A549 (cell line): ENCODE data around the gene OR2H1. TPM values are rescaled to one million over a fixed set of nuclear protein-coding genes. Genes with fewer than 3 reads are reported as not detected.

Experiments used
- ATAC-seq, 2 experiments: fragments of 200-7000 bp in 1 of 2; fragments of >200 bp in 1 of 2; cut with Nextera tagmentation in 1 of 2; cut with Tn5 transposase in 1 of 2; 3 replicates each; pipeline versions ENCODE4 v1.8.0 to v1.9.1; 2018 to 2020; ENCODE audit warnings: mild to moderate bottlenecking in 1 of 2, moderate library complexity in 1 of 2
- CTCF ChIA-PET: fragments of 300-600 bp; sonication (Branson Sonifier 250); formaldehyde crosslinking; extraction: SDS; loops from one replicate; lab custom pipeline; 2021; ENCODE audit warnings: antibody characterized with exemption, inconsistent platforms; lab: Yijun Ruan, JAX
- POLR2A ChIA-PET: fragments of 350-600 bp; formaldehyde crosslinking; extraction: SDS; loops from one replicate; lab custom pipeline; 2021; ENCODE audit warnings: antibody characterized with exemption, inconsistent platforms; lab: Yijun Ruan, JAX
- DNase-seq, 2 experiments: peaks; one replicate each; pipeline versions ENCODE4 v3.0.0 to v3.0.0-alpha.2; 2011 to 2016; ENCODE audit warnings: low read depth in 1 of 2, low spot score in 1 of 2
- FAIRE-seq: peaks from 2 replicates; lab custom pipeline; 2011; peaks lifted over from hg19 to GRCh38; lab: Jason Lieb, UNC
- H3K27ac ChIP-seq, 2 experiments: fragments of >200 bp; sonication (Bioruptor Twin); formaldehyde crosslinking; 3 replicates each; pipeline ENCODE4 v1.5.1; 2016 to 2017
- H3K4me1 ChIP-seq: fragments of >200 bp; sonication (Bioruptor Twin); formaldehyde crosslinking; 3 replicates; pipeline ENCODE4 v1.6.1; 2016
- H3K4me2 ChIP-seq: fragments of >200 bp; sonication (Bioruptor Twin); formaldehyde crosslinking; 3 replicates; pipeline ENCODE4 v1.6.1; 2016
- H3K4me3 ChIP-seq: fragments of >200 bp; sonication (Bioruptor Twin); formaldehyde crosslinking; 3 replicates; pipeline ENCODE4 v1.5.1; 2016
- H3K9me3 ChIP-seq: fragments of >200 bp; sonication (Bioruptor Twin); formaldehyde crosslinking; 3 replicates; pipeline ENCODE4 v1.6.1; 2016
- CHD2 ChIP-seq: fragments of 150-350 bp; IDR thresholded peaks from 2 replicates; pipeline ENCODE4 v1.6.1; 2014; ENCODE audit warnings: low read length; ENCODE audit not compliant: partially characterized antibody
- CHD4 ChIP-seq: fragments of 200-600 bp; sonication (generic); IDR thresholded peaks from 2 replicates; pipeline ENCODE4 v1.6.1; 2016; ENCODE audit warnings: antibody characterized with exemption, mild to moderate bottlenecking, borderline replicate concordance
- EHMT2 ChIP-seq: fragments of 200-600 bp; sonication (generic); IDR thresholded peaks from 2 replicates; pipeline ENCODE4 v1.6.1; 2016; ENCODE audit warnings: antibody characterized with exemption, low read depth, mild to moderate bottlenecking, moderate library complexity
- EP300 ChIP-seq, 2 experiments: fragments of >200 bp; sonication (Bioruptor Twin); formaldehyde crosslinking; IDR thresholded peaks; 2 replicates in 1 of 2; 3 replicates in 1 of 2; pipeline ENCODE4 v1.6.1; 2016 to 2017
- ESRRA ChIP-seq: fragments of 150-350 bp; IDR thresholded peaks from 2 replicates; pipeline ENCODE4 v1.6.1; 2014; ENCODE audit warnings: mild to moderate bottlenecking, low read length, borderline replicate concordance
- FOSL2 ChIP-seq, 2 experiments: fragments of 450-650 bp in 1 of 2; fragments of >200 bp in 1 of 2; sonication (Bioruptor Twin) in 1 of 2; formaldehyde crosslinking; IDR thresholded peaks; 2 replicates each; pipeline versions ENCODE4 v1.5.0 to v1.6.1; 2016 to 2020; ENCODE audit warnings: mild to moderate bottlenecking in 1 of 2, moderate library complexity in 1 of 2
- HDAC2 ChIP-seq: fragments of 200-600 bp; sonication (generic); IDR thresholded peaks from 2 replicates; pipeline ENCODE4 v1.6.1; 2016
- HES2 ChIP-seq: fragments of >200 bp; sonication (Bioruptor Twin); formaldehyde crosslinking; IDR thresholded peaks from 2 replicates; pipeline ENCODE4 v1.6.1; 2016
- HEYL ChIP-seq: fragments of 250-450 bp; sonication (Bioruptor Pico); IDR thresholded peaks from 2 replicates; pipeline ENCODE4 v1.8.0; 2021; ENCODE audit warnings: mild to moderate bottlenecking, moderate library complexity
- HOXA7 ChIP-seq: fragments of 250-450 bp; sonication (Bioruptor Pico); IDR thresholded peaks from 2 replicates; pipeline ENCODE4 v1.5.0; 2020; ENCODE audit warnings: mild to moderate bottlenecking, moderate library complexity
- KDM5A ChIP-seq: fragments of 200-600 bp; sonication (generic); IDR thresholded peaks from 2 replicates; pipeline ENCODE4 v1.6.1; 2016; ENCODE audit warnings: antibody characterized with exemption, mild to moderate bottlenecking
- MAFK ChIP-seq: fragments of 450-650 bp; IDR thresholded peaks from 2 replicates; pipeline ENCODE4 v1.6.1; 2014; ENCODE audit not compliant: partially characterized antibody
- MYC ChIP-seq: IDR thresholded peaks from 2 replicates; pipeline ENCODE4 v1.6.1; 2012; ENCODE audit warnings: mild to moderate bottlenecking, inconsistent platforms, low read length, improper control_type of control experiment, borderline replicate concordance
- PHF8 ChIP-seq: fragments of 200-600 bp; sonication (generic); IDR thresholded peaks from 2 replicates; pipeline ENCODE4 v1.6.1; 2016; ENCODE audit warnings: low read depth, mild to moderate bottlenecking, antibody characterized with exemption, moderate library complexity, borderline replicate concordance
- RARB ChIP-seq: fragments of 250-450 bp; sonication (Bioruptor Pico); IDR thresholded peaks from 2 replicates; pipeline ENCODE4 v1.8.0; 2021; ENCODE audit warnings: mild to moderate bottlenecking, moderate library complexity
- RCOR1 ChIP-seq: fragments of 150-350 bp; IDR thresholded peaks from 2 replicates; pipeline ENCODE4 v1.6.1; 2014; ENCODE audit warnings: antibody characterized with exemption, low read length, low read depth
- RNF2 ChIP-seq: fragments of 200-600 bp; sonication (generic); IDR thresholded peaks from 2 replicates; pipeline ENCODE4 v1.6.1; 2016; ENCODE audit warnings: low read depth, mild to moderate bottlenecking, antibody characterized with exemption, moderate library complexity, borderline replicate concordance
- SREBF2 ChIP-seq: fragments of 450-650 bp; IDR thresholded peaks from 2 replicates; pipeline ENCODE4 v1.6.1; 2014; ENCODE audit warnings: mild to moderate bottlenecking, moderate library complexity
- TFCP2L1 ChIP-seq: fragments of 250-450 bp; sonication (Bioruptor Pico); IDR thresholded peaks from 2 replicates; pipeline ENCODE4 v1.5.0; 2021; ENCODE audit warnings: mild to moderate bottlenecking
- WGBS: methylation state at CpG from one replicate; pipeline ENCODE4 v1.1.6; 2017; ENCODE audit errors: missing lambda C conversion rate; 5-methylcytosine and 5-hydroxymethylcytosine counted together
- polyA plus RNA-seq, 4 experiments: library from polyadenylated mRNA; depleted of rRNA in 3 of 4; stranded (reverse); fragments of >200 nt; fragmentation: RNase III in 1 of 4; extraction: RNeasy Plus Mini Kit Qiagen cat#74134 plus additional on column Dnase treatment in 1 of 4; gene quantifications; 2 replicates in 3 of 4; 3 replicates in 1 of 4; pipeline ENCODE4 v1.2.3, GENCODE V29; 2011 to 2017
- TF ChIP-seq, protein P1 (sequence below): fragments of 150-350 bp; IDR thresholded peaks from 2 replicates; pipeline ENCODE4 v1.6.1; 2014; ENCODE audit warnings: low read depth, mild to moderate bottlenecking, low read length

OR2H1 gene
- polyA plus RNA-seq, 2 of the 4 experiments (the other 2 are of a cell fraction): not detected

GRCh38 chr6:29502597-29502996 is 45.6 kb downstream of the OR2H1 start:
- Histone ChIP-seq H3K27ac (no peak overlapping the region), H3K4me3 (no peak overlapping the region), H3K4me1 (no peaks in the 10 kb centered on the region), H3K9me3 (no peaks in the 10 kb centered on the region), H3K4me2 (no peak overlapping the region)
- no peak for TF ChIP-seq CHD4
- no peak for TF ChIP-seq KDM5A
- TF ChIP-seq, protein P1, sequence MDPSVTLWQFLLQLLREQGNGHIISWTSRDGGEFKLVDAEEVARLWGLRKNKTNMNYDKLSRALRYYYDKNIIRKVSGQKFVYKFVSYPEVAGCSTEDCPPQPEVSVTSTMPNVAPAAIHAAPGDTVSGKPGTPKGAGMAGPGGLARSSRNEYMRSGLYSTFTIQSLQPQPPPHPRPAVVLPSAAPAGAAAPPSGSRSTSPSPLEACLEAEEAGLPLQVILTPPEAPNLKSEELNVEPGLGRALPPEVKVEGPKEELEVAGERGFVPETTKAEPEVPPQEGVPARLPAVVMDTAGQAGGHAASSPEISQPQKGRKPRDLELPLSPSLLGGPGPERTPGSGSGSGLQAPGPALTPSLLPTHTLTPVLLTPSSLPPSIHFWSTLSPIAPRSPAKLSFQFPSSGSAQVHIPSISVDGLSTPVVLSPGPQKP: no peak
- no peak for TF ChIP-seq MAFK
- no peak for TF ChIP-seq RNF2
- no peak for TF ChIP-seq RCOR1
- no peak for TF ChIP-seq PHF8
- ChIA-PET CTCF (interaction anchor here (0.6 kb wide), 1 partner anchor 32 kb away, joined by 3 read pairs; no protein-coding TSS in a partner anchor), POLR2A (no interaction called here)
- ATAC-seq (no peak), FAIRE-seq (no peak), DNase-seq (no peak)
- 50% methylated on average over 5 of the region's 5 CpGs for WGBS

DNA sequence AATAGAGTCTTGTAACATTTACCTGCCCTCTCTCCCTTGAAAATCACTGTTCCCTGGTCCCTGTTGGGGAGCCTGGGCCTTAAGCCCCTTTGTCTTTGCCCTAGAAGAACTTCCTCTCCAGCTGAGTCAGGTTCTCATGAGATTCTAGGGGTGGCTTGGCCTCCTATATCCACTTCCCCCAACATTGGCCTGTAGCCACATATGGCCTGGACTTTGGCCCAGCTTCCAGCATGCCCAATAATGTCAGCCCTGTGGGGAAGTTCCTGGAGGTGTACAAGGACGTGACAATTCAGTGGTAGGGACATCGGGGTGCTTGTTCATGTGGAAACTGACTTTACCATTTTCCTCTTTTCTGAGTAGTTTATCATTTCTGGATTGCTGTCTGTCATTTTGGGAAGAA is 48.0 kb downstream of the OR2H1 start:
- no peak overlapping the region for H3K4me2 ChIP-seq
- H3K27ac ChIP-seq: no peak overlapping the region
- ChIA-PET CTCF (no interaction called here), POLR2A (no interaction called here)
- DNase-seq: no peak
- no peak for TF ChIP-seq HEYL (CRISPR knock-in tag)
- TF ChIP-seq SREBF2: no peak
- TF ChIP-seq EP300 (IDR thresholded peaks at IDR 0.05): no peak
- no peak for TF ChIP-seq TFCP2L1 (CRISPR knock-in tag)
- 39% methylated on average over 2 of the region's 2 CpGs for WGBS
- no peak for FAIRE-seq
- H3K4me3 ChIP-seq: no peak overlapping the region
- no peaks in the 10 kb centered on the region for H3K4me1 ChIP-seq
- ATAC-seq: no peak
- H3K9me3 ChIP-seq: no peaks in the 10 kb centered on the region

GRCh38 chr6:29505808-29506207 is 48.9 kb downstream of the OR2H1 start:
- TF ChIP-seq ESRRA: no peak
- TF ChIP-seq MYC: no peak
- no peak for TF ChIP-seq FOSL2 (IDR thresholded peaks at IDR 0.05)
- no peak for TF ChIP-seq FOSL2 (CRISPR knock-in tag; IDR thresholded peaks at IDR 0.05)
- no peak for TF ChIP-seq PHF8
- no peak for TF ChIP-seq HDAC2
- no peak for TF ChIP-seq TFCP2L1 (CRISPR knock-in tag)
- no peak for TF ChIP-seq RCOR1

GRCh38 chr6:29506446-29507067 is 49.6 kb downstream of the OR2H1 start:
- DNase-seq (no peak), FAIRE-seq (no peak), ATAC-seq (no peak)
- Histone ChIP-seq H3K4me1 (no peaks in the 10 kb centered on the region), H3K27ac (no peak overlapping the region), H3K4me2 (no peak overlapping the region), H3K9me3 (no peaks in the 10 kb centered on the region), H3K4me3 (no peak overlapping the region)
- POLR2A ChIA-PET: no interaction called here
- WGBS: 0% methylated on average over 3 of the region's 11 CpGs
- CTCF ChIA-PET: no interaction called here
- TF ChIP-seq HES2 (no peak), PHF8 (no peak), RARB (CRISPR knock-in tag) (no peak), CHD2 (no peak), HOXA7 (no peak), EHMT2 (no peak)

More at GRCh38 chr6:29505808-29506207, 48.9 kb downstream of the OR2H1 start:
- Histone ChIP-seq H3K4me1 (no peaks in the 10 kb centered on the region), H3K4me2 (no peak overlapping the region), H3K9me3 (no peaks in the 10 kb centered on the region), H3K4me3 (no peak overlapping the region), H3K27ac (no peak overlapping the region)
- POLR2A ChIA-PET: no interaction called here
- CTCF ChIA-PET: no interaction called here
- no peak for FAIRE-seq
- DNase-seq: no peak
- no CpG with 5 or more reads among the region's 3 CpGs for WGBS
- ATAC-seq: no peak
